Fibroblast of skin of left quadriceps (primary cell): ENCODE results near the gene CEP85L.

ENCODE experiments used
- DNase-seq, 2 experiments: peaks; one replicate each; pipeline ENCODE4 v3.0.0-alpha.2; 2013; ENCODE audit warnings: low read depth in 2 of 2

Gene CEP85L

GRCh38 chr6:118542184-118542952 is 109.0 kb downstream of the CEP85L start:
- DNase-seq = no peak

- DNase-seq = peak in 1 of 2 experiments; percentile 6
Measured at GRCh38 chr6:118537574-118537973, 113.8 kb downstream of the CEP85L start.

DNA sequence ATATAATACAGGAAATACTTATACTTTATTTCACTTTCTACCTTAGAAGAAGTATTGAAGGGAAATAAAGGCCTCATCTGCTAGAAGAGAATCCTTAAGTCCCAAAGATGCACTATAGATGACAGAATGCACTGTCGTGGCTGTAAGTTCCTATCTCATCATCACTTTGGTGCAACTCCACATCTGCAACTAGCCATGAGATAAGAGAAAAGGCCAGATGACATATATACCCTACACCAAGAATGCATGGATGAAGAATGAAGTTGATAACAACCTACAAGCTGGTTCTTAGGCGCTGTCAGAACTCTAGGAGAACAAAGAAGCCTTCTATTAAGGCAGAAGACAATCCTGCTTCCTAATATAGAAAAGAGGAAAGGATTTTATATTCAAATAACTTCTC is 114.9 kb downstream of the CEP85L start:
- no peak for DNase-seq

DNA sequence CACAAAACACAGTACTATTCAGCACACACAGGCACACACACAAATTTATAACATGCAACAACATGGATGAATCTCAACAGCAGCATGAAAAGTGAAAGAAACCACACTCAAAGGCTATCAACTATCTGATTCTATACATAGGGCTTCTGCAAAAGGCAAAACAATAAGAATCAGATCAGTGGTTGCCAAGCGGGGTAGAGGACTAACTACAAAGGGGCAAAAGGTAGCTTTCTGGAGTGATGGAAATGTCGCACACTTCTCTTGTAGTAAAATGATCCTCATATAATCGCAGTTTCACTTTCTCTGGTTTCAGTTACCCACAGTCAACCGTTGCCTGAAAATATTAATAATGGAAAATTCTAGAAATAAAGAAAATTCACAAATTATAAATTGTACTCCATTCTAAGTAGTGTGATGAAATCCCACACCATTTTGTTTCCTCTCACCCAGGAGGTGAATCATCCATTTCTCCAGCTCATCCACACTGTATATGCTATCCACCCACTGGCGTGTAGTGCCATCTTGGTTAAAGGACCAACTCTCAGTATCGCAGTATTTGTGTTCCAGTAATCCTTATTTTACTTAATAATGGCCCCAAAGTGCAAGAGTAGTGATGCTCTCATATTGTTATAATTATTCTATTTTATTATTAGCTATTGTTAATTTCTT is 116.1 kb downstream of the CEP85L start:
- DNase-seq = no peak

DNA sequence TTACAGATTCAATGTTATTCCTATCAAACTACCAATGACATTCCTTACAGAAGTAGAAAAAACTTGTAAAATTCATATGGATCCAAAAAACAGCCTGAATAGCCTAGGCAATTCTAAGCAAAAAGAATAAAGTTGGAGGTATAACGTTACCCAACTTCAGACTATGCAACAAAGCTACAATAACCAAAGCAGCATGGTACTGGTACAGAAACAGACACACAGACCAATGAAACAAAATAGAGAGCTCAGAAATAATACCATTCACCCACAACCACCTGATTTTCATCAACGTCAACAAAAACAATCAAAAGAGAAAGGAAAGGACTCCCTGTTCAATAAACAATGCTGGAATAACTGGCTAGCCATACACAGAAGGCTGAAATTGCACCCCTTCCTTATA is 120.4 kb downstream of the CEP85L start:
- no peak for DNase-seq

- no peak for DNase-seq
Measured at GRCh38 chr6:118529756-118530155, 121.6 kb downstream of the CEP85L start.

- DNase-seq = no peak
Measured at GRCh38 chr6:118528129-118528528, 123.3 kb downstream of the CEP85L start.

DNA sequence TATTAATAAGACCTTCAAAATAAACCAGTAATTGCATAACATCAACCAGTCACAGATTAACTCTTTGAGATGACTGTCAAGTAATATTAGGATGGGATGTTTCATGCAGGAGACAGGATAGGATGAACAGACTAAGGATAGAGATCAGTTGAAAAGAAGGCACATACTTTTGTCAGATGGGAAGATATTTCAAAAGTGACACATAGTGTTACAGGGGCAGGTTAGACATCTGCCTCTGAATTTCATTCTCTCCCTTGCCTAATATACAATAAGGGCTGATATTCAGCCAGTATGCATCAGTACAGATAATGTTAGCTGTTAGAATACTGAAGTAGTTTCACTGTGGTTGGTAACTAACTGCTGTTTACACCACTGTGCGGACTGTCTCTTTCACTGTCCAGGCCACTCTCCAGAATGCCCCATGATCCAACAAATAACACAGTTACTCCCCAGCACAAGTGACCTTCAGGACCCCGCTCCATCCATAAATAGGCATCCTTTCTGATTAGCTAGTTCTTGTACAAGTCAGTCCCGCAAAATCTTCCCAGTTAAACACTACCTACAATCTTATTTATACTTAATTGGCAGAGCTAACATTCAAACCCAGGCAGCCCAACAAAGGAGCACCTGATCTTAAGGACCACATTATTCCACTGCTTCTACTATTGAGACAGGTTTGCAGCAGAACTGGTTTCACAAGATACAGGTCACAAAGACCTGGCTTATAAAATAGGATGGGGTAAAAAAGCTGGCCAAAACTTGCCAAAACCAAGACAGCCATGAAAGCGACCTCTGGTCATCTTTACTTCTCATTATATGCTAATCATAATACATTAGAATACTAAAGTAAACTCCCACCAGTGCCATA is 125.2 kb downstream of the CEP85L start:
- DNase-seq = no peak

DNA sequence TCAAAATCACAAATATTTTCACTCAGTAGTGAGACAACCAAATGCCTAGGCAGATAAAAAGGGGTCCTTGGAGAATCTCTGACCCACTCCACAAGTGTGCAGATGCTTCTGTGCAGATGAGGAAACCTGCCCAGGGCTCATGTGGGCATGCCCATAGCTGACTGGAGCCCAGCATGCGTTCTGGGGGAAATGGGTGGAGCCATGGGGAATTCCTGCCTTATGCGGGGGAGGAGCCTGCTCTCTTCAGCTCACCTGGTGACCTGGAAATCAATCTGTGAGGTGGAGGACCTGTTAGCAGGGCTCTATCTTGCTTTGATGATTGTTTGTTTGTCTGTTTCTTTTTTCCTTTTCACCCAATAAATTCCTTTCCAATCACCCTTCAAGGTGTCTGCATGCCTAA is 126.7 kb downstream of the CEP85L start:
- DNase-seq = no peak

DNA sequence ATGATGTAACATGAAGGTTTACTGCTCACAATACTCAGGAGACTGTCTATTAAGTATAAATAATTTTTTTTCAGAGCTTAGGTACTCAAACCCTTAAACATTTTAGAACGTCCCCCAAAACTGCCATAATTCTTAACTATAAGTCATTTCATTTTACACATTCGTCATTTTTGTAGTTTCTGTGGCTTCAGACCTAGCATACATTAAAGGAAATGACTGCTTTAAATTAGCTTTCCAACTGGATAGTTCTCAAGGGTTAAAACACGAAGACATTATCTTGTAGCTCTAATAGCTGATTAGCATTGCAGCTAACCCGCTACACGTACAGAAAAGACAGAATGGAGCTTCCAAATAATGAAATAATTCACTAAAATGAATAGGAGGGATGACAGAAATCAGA is 128.2 kb downstream of the CEP85L start:
- no peak for DNase-seq

DNA sequence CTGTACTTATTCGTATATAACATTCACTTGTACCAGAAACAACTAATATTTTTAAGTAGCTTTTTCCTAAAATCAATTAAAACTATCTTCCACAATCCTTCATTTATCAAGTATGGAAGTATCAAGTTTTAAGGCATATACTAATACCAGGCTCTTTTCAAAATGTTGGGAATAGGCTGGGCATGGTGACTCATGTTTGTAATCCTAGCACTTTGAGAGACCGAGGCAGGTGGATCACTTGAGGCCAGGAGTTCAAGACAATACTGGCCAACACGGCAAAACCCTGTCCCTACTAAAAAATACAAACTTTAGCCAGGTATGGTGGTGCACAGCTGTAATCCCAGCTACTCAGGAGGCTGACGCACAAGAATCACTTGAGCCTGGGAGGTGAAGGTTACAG is 129.0 kb downstream of the CEP85L start:
- DNase-seq = no peak

- DNase-seq = no peak
Measured at GRCh38 chr6:118514689-118515088, 136.7 kb downstream of the CEP85L start.

DNA sequence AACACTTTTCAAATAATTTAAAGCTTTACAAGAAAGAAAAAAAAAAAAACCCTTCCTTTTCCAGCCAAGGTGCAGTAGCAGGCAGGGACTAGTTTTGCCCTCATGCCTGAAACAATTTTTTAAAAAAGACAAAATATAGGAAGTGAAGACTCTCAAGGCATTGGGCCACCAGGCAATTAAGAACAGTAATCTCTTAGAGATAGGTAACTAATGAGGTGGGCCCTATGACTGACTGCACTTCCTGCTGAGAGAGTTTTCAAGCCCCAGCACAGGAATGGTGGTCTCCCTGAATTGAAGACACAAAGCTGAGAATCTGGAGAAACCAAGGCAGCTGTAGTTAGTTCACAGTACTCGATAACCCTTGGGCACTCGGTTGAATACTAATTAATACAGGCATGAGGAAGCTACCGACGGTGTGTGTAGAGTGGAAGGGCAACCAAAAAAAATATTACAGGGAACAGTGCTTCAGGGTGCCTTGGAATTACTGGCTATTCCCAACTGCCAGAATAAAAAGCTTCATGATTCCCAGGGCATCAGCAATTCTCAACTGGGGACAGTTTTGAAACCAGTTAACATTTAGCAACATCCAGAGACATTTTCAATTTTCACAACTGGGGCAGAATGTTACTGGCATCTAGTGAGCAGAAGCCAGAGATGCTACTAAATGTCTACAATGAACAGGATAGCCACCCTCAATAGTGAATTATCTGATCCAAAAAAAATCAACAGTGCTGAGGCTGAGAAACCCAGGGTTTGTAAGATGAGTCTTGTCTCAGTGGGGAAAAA is 139.3 kb downstream of the CEP85L start:
- no peak for DNase-seq

DNA sequence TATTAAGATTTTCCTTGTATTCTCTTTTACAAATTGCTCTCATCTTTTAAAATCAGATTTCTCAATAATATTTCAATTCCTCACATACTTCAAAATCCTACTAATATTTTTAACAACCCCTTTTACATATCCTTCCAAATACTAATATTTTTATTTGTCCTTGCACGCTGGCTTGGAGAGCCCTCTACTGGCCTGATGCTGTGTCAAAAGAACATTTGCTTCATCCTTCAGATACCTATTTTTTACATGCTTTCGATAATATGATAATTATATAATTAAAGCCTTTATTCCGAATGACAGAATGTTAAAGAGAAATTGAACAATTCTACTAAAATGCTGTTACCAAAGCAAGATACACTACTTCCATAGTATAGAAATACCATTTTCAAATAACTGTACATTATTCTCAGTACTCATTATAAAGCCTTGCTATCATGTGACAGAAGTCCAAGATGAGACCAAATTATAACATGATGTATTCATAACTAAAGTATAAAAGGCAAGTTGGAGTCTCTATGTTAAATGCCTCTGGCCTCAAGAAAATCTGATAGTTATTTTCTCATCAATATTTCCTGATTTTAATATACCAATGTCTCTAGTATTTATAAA is 142.3 kb downstream of the CEP85L start:
- DNase-seq = no peak

- DNase-seq = no peak
Measured at GRCh38 chr6:118507636-118508035, 143.8 kb downstream of the CEP85L start.

DNA sequence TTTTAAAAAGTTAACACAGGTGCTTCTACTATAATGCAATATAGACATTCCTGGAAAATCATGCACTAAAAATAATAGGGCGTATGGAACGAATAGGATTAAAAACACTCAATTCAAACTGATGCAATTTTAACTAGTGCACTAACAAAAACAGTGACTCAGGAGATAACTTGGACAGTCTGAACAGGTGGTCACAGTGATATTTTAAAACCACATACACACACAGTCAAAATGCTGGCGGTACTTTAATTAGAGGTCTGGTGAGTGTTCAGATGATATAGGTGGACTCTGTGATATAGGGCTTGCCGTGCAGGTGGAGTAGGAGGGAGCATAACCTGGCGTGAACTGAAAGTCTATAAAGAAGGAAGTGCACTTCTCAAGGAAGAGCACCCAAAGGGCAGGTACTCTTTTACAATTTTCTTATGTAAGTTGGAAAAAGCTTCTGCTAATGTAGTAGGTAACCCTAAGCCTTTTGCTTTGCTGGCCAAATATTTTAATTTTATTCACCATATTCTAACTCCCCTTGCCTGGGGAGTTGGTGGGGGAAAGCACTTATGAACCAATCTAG is 145.2 kb downstream of the CEP85L start:
- DNase-seq = no peak

GRCh38 chr6:118505656-118506055 is 145.7 kb downstream of the CEP85L start:
- no peak for DNase-seq

DNA sequence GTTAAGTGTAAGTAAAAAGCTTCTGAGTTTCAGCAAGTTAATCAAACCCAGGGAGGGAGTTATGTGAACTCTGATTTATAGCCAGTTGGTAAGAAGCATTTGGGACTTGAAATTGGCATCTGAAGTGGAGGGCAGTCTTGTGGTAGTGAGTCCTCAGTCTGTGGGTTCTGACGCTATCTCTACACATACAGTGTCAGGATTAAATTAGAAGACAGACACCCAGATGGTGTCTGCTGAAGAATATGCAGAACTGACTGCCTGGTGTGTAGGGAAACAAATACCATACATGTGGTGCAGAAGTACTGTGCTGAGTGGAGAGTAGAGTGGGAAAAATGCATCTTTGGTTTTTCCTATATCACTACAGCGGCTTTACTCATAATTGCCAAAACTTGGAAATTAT is 146.8 kb downstream of the CEP85L start:
- no peak for DNase-seq

GRCh38 chr6:118502169-118502568 is 149.2 kb downstream of the CEP85L start:
- DNase-seq = no peak

DNA sequence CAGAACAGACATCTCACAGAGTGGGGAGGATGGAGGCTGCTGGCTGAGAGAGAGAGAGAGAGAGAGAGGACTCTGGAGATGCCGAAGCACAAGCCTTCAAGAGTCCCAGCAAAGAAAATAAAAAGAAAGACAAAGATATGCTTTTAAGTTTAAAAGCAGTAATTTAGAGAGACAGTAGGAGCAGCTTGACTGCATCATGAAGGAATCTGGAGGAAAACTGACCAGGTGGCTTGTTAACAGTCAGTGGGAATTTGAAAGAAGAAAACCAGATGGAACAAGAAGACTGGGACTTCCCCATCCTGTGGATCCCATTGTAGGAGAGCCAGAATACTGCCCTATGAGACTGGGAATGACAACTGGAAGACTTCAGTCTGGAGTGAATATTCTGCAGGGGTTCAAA is 149.6 kb downstream of the CEP85L start:
- no peak for DNase-seq

DNA sequence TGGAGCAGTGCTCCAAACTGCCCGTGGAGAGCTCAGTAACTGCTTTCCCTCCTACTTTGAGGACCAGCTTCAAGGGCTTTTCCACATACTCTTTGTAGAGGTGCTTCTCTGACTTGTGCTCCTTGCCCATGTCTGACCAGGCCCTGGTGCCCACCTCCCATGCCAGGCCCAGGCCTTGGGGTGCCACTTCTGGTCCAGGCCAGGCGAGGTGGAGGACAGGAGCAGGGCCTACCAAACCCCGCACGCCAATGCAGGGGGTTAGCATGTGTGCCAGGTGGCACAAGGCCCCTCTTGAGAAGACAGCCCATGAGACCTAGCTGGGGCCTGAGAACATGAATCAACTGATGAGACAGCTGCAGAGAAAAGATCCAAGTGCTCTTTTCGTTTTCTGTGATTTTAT is 150.3 kb downstream of the CEP85L start:
- DNase-seq = no peak
